Thyroid gland (tissue), 4 donors: ENCODE results near the gene P2RX1.

ENCODE experiments used
- CTCF ChIP-seq, 6 experiments: fragments of 200-600 bp in 3 of 6; fragments of 450-650 bp in 3 of 6; sonication (generic) in 3 of 6; IDR thresholded peaks; one replicate each; pipeline ENCODE4 v1.5.1; 2016 to 2019; ENCODE audit warnings: antibody characterized with exemption in 6 of 6, mild to moderate bottlenecking in 2 of 6, inconsistent platforms in 1 of 6, moderate library complexity in 1 of 6
- POLR2A ChIP-seq, 2 donors: fragments of 450-650 bp; IDR thresholded peaks; one replicate each; pipeline ENCODE4 v1.6.1; 2017; ENCODE audit warnings: antibody characterized with exemption in 2 of 2, mild to moderate bottlenecking in 2 of 2, moderate library complexity in 1 of 2

- TF ChIP-seq CTCF (IDR thresholded peaks at IDR 0.05) (no peak), POLR2A (IDR thresholded peaks at IDR 0.05) (no peak)
Observed at GRCh38 chr17:3937359-3937758, 21.1 kb upstream of the P2RX1 start.
